Liver (tissue), 9 donors: Measurements from ENCODE around the gene THAP4. TPM values are rescaled to one million over a fixed set of nuclear protein-coding genes. Genes with fewer than 3 reads are reported as not detected.

ENCODE experiments used
- DNase-seq: peaks from one replicate; pipeline ENCODE4 v3.0.0-alpha.2; 2017; ENCODE audit warnings: low spot score
- H3K27ac ChIP-seq, 2 donors: one replicate each; pipeline ENCODE4 v1.7.0; 2013; ENCODE audit warnings: inconsistent platforms in 2 of 2, low read length in 2 of 2, control low read depth in 1 of 2, low read depth in 1 of 2, mild to moderate bottlenecking in 1 of 2
- H3K27me3 ChIP-seq, 4 donors: one replicate each; pipeline versions ENCODE4 v1.6.1 to v1.7.0; 2013; ENCODE audit warnings: low read length in 3 of 4, inconsistent platforms in 1 of 4, mild to moderate bottlenecking in 1 of 4, moderate library complexity in 1 of 4; ENCODE audit not compliant: control insufficient read depth in 4 of 4, insufficient read depth in 4 of 4
- H3K36me3 ChIP-seq, 4 donors: one replicate each; pipeline versions ENCODE4 v1.6.1 to v1.7.0; 2013; ENCODE audit warnings: low read length in 3 of 4, mild to moderate bottlenecking in 3 of 4, low read depth in 1 of 4, moderate library complexity in 1 of 4; ENCODE audit not compliant: control insufficient read depth in 4 of 4, insufficient read depth in 3 of 4
- H3K4me1 ChIP-seq, 4 donors: one replicate each; pipeline versions ENCODE4 v1.6.1 to v1.7.0; 2013; ENCODE audit warnings: low read length in 3 of 4, mild to moderate bottlenecking in 3 of 4, moderate library complexity in 1 of 4; ENCODE audit not compliant: control insufficient read depth in 4 of 4, insufficient read depth in 4 of 4
- H3K4me3 ChIP-seq, 3 donors: one replicate each; pipeline versions ENCODE4 v1.6.1 to v1.7.0; 2013; ENCODE audit warnings: low read length in 3 of 3, control low read depth in 1 of 3, low read depth in 1 of 3, mild to moderate bottlenecking in 1 of 3
- H3K9ac ChIP-seq, 2 donors: one replicate each; pipeline ENCODE4 v1.7.0; 2013; ENCODE audit warnings: low read length in 2 of 2, mild to moderate bottlenecking in 2 of 2, moderate library complexity in 2 of 2, control low read depth in 1 of 2, low read depth in 1 of 2
- H3K9me3 ChIP-seq, 4 donors: one replicate each; pipeline versions ENCODE4 v1.6.1 to v1.7.0; 2013; ENCODE audit warnings: low read length in 3 of 4; ENCODE audit not compliant: control insufficient read depth in 4 of 4
- EGR1 ChIP-seq, 2 donors: IDR thresholded peaks; 2 replicates each; pipeline ENCODE4 v1.6.1; 2016 to 2018; ENCODE audit warnings: antibody characterized with exemption in 2 of 2, low read depth in 2 of 2
- FOXA1 ChIP-seq: IDR thresholded peaks from 2 replicates; pipeline ENCODE4 v1.6.1; 2016; ENCODE audit warnings: antibody characterized with exemption
- HNF4A ChIP-seq, 2 donors: conservative IDR thresholded peaks; 2 replicates each; pipeline ENCODE4 v1.6.1; 2016; ENCODE audit warnings: antibody characterized with exemption in 2 of 2, mild to moderate bottlenecking in 2 of 2
- HNF4G ChIP-seq: IDR thresholded peaks from 2 replicates; pipeline ENCODE4 v1.6.1; 2016; ENCODE audit warnings: antibody characterized with exemption
- NR2F2 ChIP-seq: IDR thresholded peaks from 2 replicates; pipeline ENCODE4 v1.6.1; 2016; ENCODE audit warnings: antibody characterized with exemption
- RAD21 ChIP-seq, 2 donors: IDR thresholded peaks; 2 replicates each; pipeline ENCODE4 v1.6.1; 2016; ENCODE audit warnings: antibody characterized with exemption in 2 of 2, mild to moderate bottlenecking in 2 of 2
- RXRA ChIP-seq, 2 donors: IDR thresholded peaks; 2 replicates each; pipeline ENCODE4 v1.6.1; 2017 to 2018; ENCODE audit warnings: antibody characterized with exemption in 2 of 2, mild to moderate bottlenecking in 1 of 2
- TAF1 ChIP-seq: conservative IDR thresholded peaks from 2 replicates; pipeline ENCODE4 v1.6.1; 2016; ENCODE audit warnings: antibody characterized with exemption, mild to moderate bottlenecking
- YY1 ChIP-seq: IDR thresholded peaks from 2 replicates; pipeline ENCODE4 v1.6.1; 2016; ENCODE audit warnings: antibody characterized with exemption, mild to moderate bottlenecking
- WGBS: extraction: QIAGEN DNeasy Blood & Tissue Kit; methylation state at CpG from one replicate; pipeline ENCODE4 v1.1.7; 2013; 5-methylcytosine and 5-hydroxymethylcytosine counted together
- polyA plus RNA-seq, 2 donors: library from polyadenylated mRNA; stranded (reverse) in 1 of 2; unstranded in 1 of 2; fragments of 200-250 nt in 1 of 2; fragments of >200 nt in 1 of 2; fragmentation: Nextera tagmentation in 1 of 2; extraction: Ambion mirVana in 1 of 2; gene quantifications; one replicate each; pipeline versions ENCODE4 v1.2.1 to v1.2.3, GENCODE V29; 2013 to 2015
- total RNA-seq, 2 donors: library from RNA; depleted of rRNA; stranded (reverse); fragments of >200 nt; gene quantifications; one replicate each; pipeline ENCODE4 v1.2.3, GENCODE V29; 2014
- TF ChIP-seq, protein P1 (sequence below): IDR thresholded peaks from 2 replicates; pipeline ENCODE4 v1.6.1; 2016; ENCODE audit warnings: antibody characterized with exemption
- TF ChIP-seq, protein P2 (sequence below): IDR thresholded peaks from 2 replicates; pipeline ENCODE4 v1.6.1; 2016; ENCODE audit warnings: antibody characterized with exemption
- TF ChIP-seq, protein P3 (sequence below): IDR thresholded peaks from 2 replicates; pipeline ENCODE4 v1.6.1; 2016; ENCODE audit warnings: antibody characterized with exemption
- TF ChIP-seq, protein P4 (sequence below): IDR thresholded peaks from 2 replicates; pipeline ENCODE4 v1.6.1; 2016; ENCODE audit warnings: antibody characterized with exemption, mild to moderate bottlenecking
- TF ChIP-seq, protein P5 (sequence below): fragments of 150-350 bp; IDR thresholded peaks from 2 replicates; pipeline ENCODE4 v1.5.1; 2017; ENCODE audit warnings: improper control_type of control experiment, low read depth, low read length; ENCODE audit not compliant: missing input control
- donor health status: healthy.
- donor health status: healthy.
- donor health status: healthy.
- donor health status: healthy.
- donor health status: healthy.

THAP4 gene
- total and polyA plus RNA-seq, 4 donors: 16.8 to 33.1 (median 22.7) TPM

DNA sequence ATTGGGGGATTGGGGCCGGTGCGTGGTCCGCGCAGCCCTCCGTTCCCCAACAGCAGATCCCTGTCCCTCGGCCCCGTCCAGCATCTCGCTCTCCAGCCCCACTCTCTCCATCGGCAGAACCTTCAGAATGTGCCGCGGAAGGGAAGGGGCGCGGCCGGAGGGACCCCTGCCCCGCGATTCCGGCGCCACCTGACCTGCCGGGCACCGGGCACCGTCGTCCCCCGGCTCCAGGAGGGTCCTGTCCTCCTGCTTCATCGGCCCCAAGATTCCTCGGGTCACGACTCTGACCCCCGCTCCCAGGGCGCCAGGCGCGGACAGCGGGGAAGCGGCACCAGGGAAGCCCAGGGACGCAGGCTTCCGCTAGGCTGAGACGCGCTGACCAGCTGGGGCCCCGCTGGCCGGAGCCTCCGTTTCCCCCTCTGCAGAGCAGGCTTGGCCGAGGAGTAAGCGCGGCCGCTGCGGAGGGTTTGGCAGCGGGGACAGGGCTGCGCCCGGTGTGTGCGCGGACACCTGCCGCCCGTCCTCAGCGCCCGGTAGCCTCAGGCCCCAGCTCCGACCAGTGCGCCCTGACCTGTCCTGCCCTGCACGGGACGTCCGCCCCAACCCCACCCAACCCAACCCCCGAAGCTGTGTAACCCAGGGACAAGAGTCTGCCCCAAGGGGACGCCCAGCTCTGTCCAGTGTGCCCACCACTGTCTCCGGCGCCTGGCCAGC is 95.2 kb downstream of the THAP4 start:
- DNase-seq: no peak

DNA sequence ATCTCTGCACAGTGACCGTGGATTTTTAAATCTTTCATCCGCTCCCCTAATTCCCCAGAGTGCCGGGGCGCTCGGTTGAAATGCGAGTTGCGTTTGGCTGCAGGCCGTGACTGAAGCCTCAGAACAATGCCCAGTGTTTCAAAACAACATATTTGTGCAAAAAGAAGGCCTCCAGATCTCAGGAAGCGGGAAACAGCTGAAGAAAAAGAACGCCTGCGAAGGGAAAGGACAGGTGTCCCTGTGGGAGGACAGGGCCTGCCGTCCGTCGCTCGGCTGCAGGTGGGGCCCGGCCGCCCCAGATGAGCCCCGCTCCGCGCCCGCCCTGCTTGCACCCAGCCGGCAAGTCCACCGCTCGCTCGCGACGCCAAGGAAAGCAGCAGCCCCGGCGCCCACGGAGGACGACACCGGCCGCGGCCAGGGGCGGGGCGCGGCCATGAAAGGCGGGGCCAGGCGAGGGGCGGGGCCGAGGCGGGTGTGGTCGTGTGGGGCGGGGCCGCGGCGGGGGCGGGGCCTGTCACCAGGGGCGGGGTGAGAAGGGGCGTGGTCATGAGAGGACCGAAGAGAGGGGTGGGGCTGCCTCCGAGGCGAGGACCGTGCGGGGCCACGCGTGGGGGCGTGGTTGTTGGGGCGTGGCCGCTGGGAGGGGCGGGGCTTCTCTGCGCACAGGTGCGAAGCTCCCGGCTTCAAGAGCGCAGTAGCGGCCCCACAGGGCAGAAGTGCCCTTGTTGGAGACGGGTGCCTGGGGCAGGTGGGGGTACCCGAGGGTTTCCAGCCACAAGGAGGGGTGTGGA is 96.0 kb downstream of the THAP4 start:
- H3K9ac ChIP-seq: no peak overlapping the region
- DNase-seq: peak; percentile 78
- peaks cover 5 to 7% (median 6%) of the 10 kb centered on the region in 4 donors for H3K4me1 ChIP-seq
- H3K27me3 ChIP-seq: peaks cover 0 to 3% (median under 1%) of the 10 kb centered on the region in 4 donors
- peaks cover 0 to 1% (median 0%) of the 10 kb centered on the region in 4 donors for H3K9me3 ChIP-seq
- 26% methylated on average over 68 of the region's 68 CpGs for WGBS
- no peaks in the 10 kb centered on the region for H3K36me3 ChIP-seq
- peak overlapping the region in 1 of 3 donors; percentile 22 for H3K4me3 ChIP-seq
- TF ChIP-seq HNF4A (conservative IDR thresholded peaks at IDR 0.05): no peak
- no peak for TF ChIP-seq EGR1 (IDR thresholded peaks at IDR 0.05; ENCODE audit: low read depth in 2 of 2)
- no peak for TF ChIP-seq NR2F2
- no peak for TF ChIP-seq TAF1
- TF ChIP-seq, protein P1, sequence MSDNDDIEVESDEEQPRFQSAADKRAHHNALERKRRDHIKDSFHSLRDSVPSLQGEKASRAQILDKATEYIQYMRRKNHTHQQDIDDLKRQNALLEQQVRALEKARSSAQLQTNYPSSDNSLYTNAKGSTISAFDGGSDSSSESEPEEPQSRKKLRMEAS: no peak
- TF ChIP-seq, protein P2, sequence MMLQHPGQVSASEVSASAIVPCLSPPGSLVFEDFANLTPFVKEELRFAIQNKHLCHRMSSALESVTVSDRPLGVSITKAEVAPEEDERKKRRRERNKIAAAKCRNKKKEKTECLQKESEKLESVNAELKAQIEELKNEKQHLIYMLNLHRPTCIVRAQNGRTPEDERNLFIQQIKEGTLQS: no peak
- TF ChIP-seq, protein P3, sequence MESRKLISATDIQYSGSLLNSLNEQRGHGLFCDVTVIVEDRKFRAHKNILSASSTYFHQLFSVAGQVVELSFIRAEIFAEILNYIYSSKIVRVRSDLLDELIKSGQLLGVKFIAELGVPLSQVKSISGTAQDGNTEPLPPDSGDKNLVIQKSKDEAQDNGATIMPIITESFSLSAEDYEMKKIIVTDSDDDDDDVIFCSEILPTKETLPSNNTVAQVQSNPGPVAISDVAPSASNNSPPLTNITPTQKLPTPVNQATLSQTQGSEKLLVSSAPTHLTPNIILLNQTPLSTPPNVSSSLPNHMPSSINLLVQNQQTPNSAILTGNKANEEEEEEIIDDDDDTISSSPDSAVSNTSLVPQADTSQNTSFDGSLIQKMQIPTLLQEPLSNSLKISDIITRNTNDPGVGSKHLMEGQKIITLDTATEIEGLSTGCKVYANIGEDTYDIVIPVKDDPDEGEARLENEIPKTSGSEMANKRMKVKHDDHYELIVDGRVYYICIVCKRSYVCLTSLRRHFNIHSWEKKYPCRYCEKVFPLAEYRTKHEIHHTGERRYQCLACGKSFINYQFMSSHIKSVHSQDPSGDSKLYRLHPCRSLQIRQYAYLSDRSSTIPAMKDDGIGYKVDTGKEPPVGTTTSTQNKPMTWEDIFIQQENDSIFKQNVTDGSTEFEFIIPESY: no peak
- TF ChIP-seq, protein P4, sequence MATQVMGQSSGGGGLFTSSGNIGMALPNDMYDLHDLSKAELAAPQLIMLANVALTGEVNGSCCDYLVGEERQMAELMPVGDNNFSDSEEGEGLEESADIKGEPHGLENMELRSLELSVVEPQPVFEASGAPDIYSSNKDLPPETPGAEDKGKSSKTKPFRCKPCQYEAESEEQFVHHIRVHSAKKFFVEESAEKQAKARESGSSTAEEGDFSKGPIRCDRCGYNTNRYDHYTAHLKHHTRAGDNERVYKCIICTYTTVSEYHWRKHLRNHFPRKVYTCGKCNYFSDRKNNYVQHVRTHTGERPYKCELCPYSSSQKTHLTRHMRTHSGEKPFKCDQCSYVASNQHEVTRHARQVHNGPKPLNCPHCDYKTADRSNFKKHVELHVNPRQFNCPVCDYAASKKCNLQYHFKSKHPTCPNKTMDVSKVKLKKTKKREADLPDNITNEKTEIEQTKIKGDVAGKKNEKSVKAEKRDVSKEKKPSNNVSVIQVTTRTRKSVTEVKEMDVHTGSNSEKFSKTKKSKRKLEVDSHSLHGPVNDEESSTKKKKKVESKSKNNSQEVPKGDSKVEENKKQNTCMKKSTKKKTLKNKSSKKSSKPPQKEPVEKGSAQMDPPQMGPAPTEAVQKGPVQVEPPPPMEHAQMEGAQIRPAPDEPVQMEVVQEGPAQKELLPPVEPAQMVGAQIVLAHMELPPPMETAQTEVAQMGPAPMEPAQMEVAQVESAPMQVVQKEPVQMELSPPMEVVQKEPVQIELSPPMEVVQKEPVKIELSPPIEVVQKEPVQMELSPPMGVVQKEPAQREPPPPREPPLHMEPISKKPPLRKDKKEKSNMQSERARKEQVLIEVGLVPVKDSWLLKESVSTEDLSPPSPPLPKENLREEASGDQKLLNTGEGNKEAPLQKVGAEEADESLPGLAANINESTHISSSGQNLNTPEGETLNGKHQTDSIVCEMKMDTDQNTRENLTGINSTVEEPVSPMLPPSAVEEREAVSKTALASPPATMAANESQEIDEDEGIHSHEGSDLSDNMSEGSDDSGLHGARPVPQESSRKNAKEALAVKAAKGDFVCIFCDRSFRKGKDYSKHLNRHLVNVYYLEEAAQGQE: no peak
- no peak for TF ChIP-seq YY1
- TF ChIP-seq HNF4G: no peak
- TF ChIP-seq RXRA (IDR thresholded peaks at IDR 0.05): no peak
- TF ChIP-seq, protein P5, sequence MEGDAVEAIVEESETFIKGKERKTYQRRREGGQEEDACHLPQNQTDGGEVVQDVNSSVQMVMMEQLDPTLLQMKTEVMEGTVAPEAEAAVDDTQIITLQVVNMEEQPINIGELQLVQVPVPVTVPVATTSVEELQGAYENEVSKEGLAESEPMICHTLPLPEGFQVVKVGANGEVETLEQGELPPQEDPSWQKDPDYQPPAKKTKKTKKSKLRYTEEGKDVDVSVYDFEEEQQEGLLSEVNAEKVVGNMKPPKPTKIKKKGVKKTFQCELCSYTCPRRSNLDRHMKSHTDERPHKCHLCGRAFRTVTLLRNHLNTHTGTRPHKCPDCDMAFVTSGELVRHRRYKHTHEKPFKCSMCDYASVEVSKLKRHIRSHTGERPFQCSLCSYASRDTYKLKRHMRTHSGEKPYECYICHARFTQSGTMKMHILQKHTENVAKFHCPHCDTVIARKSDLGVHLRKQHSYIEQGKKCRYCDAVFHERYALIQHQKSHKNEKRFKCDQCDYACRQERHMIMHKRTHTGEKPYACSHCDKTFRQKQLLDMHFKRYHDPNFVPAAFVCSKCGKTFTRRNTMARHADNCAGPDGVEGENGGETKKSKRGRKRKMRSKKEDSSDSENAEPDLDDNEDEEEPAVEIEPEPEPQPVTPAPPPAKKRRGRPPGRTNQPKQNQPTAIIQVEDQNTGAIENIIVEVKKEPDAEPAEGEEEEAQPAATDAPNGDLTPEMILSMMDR: no peak
- no peak for TF ChIP-seq FOXA1
- no peak for TF ChIP-seq RAD21 (IDR thresholded peaks at IDR 0.05)
- H3K27ac ChIP-seq: no peak overlapping the region

More for the DNA sequence above, 95.2 kb downstream of the THAP4 start:
- Histone ChIP-seq H3K9ac (no peak overlapping the region), H3K4me3 (peak overlapping the region in 1 of 3 donors; percentile 9), H3K36me3 (no peaks in the 10 kb centered on the region), H3K27ac (no peak overlapping the region), H3K27me3 (peaks cover 0 to 3% (median under 1%) of the 10 kb centered on the region in 4 donors), H3K4me1 (peaks cover 5 to 7% (median 6%) of the 10 kb centered on the region in 4 donors), H3K9me3 (peaks cover 0 to 1% (median 0%) of the 10 kb centered on the region in 4 donors)
- 24% methylated on average over 62 of the region's 62 CpGs for WGBS
- TF ChIP-seq, protein P3: no peak
